ENCODE measurements around the gene TMEM52.

DNA sequence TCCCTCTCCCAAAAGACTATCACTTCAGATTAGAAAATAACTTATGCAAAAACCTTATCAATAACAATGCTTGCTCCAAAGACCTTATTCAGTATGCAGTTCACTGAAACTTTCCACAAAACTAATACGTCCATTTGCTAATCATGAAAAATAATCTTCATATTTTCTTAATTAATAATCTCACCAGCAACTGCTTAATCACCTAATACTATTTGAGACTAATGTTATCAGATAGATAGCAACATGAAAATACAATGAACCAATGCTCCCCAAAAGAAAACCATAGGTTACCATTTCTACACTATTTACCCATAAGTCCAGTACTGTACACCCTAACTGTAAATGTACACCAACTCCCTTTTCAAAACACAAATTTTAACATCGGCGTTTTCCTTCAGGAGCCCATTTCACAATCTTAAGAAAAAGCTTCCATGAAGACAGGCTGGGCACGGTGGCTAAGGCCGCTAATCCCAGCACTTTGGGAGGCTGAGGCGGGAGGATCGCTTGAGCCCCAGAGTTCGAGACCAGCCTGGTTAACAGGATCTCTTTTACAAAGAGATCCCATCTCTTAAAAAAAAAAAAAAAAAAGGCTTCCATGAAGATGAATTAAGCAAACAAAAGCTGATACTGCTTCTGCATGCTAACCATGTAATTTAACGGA is 29.9 kb downstream of the TMEM52 start:
- TF ChIP-seq, protein P1, sequence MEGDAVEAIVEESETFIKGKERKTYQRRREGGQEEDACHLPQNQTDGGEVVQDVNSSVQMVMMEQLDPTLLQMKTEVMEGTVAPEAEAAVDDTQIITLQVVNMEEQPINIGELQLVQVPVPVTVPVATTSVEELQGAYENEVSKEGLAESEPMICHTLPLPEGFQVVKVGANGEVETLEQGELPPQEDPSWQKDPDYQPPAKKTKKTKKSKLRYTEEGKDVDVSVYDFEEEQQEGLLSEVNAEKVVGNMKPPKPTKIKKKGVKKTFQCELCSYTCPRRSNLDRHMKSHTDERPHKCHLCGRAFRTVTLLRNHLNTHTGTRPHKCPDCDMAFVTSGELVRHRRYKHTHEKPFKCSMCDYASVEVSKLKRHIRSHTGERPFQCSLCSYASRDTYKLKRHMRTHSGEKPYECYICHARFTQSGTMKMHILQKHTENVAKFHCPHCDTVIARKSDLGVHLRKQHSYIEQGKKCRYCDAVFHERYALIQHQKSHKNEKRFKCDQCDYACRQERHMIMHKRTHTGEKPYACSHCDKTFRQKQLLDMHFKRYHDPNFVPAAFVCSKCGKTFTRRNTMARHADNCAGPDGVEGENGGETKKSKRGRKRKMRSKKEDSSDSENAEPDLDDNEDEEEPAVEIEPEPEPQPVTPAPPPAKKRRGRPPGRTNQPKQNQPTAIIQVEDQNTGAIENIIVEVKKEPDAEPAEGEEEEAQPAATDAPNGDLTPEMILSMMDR (IDR thresholded peaks at IDR 0.05; ENCODE audit: low read depth, low read length), result no peak
- no peak for TF ChIP-seq EZH2phosphoT487 (IDR thresholded peaks at IDR 0.05; ENCODE audit: low read depth)
